ENCODE data around the gene SNX9.
"Not testable (repeated sequence)": the region's sequence is repeated elsewhere in the genome, so short reads cannot be mapped to it uniquely, and the experiment has no call there.

SNX9 gene

GRCh38 chr6:157961832-157962575 lies 139.0 kb downstream of the SNX9 start:
- DNase-seq: peak; percentile 16

GRCh38 chr6:157962601-157963302 lies 139.7 kb downstream of the SNX9 start:
- DNase-seq: peak; percentile 33

GRCh38 chr6:157964100-157964499 lies 141.1 kb downstream of the SNX9 start:
- no peak for DNase-seq

- peak; percentile 6 for DNase-seq
Measured at GRCh38 chr6:157965387-157965786, 142.3 kb downstream of the SNX9 start.

GRCh38 chr6:157966589-157966977 lies 143.5 kb downstream of the SNX9 start:
- DNase-seq: peak; percentile 17

GRCh38 chr6:157967020-157967419 lies 144.0 kb downstream of the SNX9 start:
- peak; percentile 17 for DNase-seq

GRCh38 chr6:157967486-157967885 lies 144.4 kb downstream of the SNX9 start:
- DNase-seq: peak; percentile 8

- DNase-seq: not testable (repeated sequence)
Measured at GRCh38 chr6:157972177-157972576, 149.1 kb downstream of the SNX9 start.

- peak; percentile 9 for DNase-seq
Measured at GRCh38 chr6:157974341-157974894, 151.4 kb downstream of the SNX9 start.

GRCh38 chr6:157974967-157975366 lies 151.9 kb downstream of the SNX9 start:
- DNase-seq: no peak

- no peak for DNase-seq
Measured at GRCh38 chr6:157975456-157975855, 152.4 kb downstream of the SNX9 start.

GRCh38 chr6:157976345-157977175 lies 153.5 kb downstream of the SNX9 start:
- DNase-seq: no peak

- DNase-seq: no peak
Measured at GRCh38 chr6:157977176-157977804, 154.2 kb downstream of the SNX9 start.

GRCh38 chr6:157978021-157978783 lies 155.2 kb downstream of the SNX9 start:
- no peak for DNase-seq

- no peak for DNase-seq
Measured at GRCh38 chr6:157980288-157981131, 157.5 kb downstream of the SNX9 start.

- peak; percentile 47 for DNase-seq
Measured at GRCh38 chr6:157981132-157981394, 158.0 kb downstream of the SNX9 start.

GRCh38 chr6:157981395-157982101 lies 158.5 kb downstream of the SNX9 start, which contains the start of gene SYNJ2:
SYNJ2 (plus strand) TSS chr6:157981863; CDS start chr6:157981962, 99 bp downstream.
- peak; percentile 83 for DNase-seq

GRCh38 chr6:157982102-157982562 lies 159.1 kb downstream of the SNX9 start:
- DNase-seq: peak; percentile 54

GRCh38 chr6:157982563-157983405 lies 159.7 kb downstream of the SNX9 start:
- no peak for DNase-seq
